ENCODE measurements around the gene SORL1. TPM values are rescaled to one million over a fixed set of nuclear protein-coding genes. Genes with fewer than 3 reads are reported as not detected.
A peak's percentile ranks its signal among the peaks of the same experiment; 100 is the strongest.

The SORL1 gene
- total RNA-seq, 1 experiment from 2014 or later, result 4.9 TPM

DNA sequence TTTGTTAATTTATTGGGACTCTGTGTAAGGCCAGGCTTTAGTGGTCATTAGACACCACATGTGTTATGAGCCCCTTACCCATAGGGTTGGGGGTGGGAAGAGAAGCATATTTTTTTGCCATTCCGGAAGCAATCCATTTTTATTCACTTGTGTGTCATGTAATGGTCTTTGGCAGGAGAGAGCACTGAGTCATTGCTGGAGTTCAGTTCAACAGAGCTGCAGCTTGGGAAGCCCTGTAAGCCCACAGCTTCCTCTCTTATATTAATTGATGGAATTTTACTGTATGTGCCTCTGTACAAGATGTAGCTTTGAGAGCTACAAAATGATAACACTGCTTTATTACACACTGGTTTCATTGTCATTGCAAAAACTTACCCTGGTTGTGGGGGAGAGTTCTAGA is 177.9 kb downstream of the SORL1 start:
- Histone ChIP-seq H3F3A (ENCODE audit: insufficient read depth, low read depth) (no peaks in the 10 kb centered on the region), H3K4me3 (no peak overlapping the region), H2AFZ (no peak overlapping the region), H3K27ac (no peak overlapping the region), H3K4me2 (no peak overlapping the region), H3K9me3 (ENCODE audit: insufficient read depth, low read depth) (no peaks in the 10 kb centered on the region), H3K36me3 (ENCODE audit: low read depth) (no peaks in the 10 kb centered on the region), H3K79me2 (ENCODE audit: low read depth) (no peaks in the 10 kb centered on the region), H3K4me1 (replicated peaks; ENCODE audit: insufficient read depth) (no peaks in the 10 kb centered on the region), H4K20me1 (ENCODE audit: insufficient read depth) (no peaks in the 10 kb centered on the region), H3K27me3 (ENCODE audit: insufficient read depth, low read depth) (peaks cover 75% of the 10 kb centered on the region), H3K9me2 (ENCODE audit: insufficient read depth) (no peaks in the 10 kb centered on the region)
- TF ChIP-seq, protein P1, sequence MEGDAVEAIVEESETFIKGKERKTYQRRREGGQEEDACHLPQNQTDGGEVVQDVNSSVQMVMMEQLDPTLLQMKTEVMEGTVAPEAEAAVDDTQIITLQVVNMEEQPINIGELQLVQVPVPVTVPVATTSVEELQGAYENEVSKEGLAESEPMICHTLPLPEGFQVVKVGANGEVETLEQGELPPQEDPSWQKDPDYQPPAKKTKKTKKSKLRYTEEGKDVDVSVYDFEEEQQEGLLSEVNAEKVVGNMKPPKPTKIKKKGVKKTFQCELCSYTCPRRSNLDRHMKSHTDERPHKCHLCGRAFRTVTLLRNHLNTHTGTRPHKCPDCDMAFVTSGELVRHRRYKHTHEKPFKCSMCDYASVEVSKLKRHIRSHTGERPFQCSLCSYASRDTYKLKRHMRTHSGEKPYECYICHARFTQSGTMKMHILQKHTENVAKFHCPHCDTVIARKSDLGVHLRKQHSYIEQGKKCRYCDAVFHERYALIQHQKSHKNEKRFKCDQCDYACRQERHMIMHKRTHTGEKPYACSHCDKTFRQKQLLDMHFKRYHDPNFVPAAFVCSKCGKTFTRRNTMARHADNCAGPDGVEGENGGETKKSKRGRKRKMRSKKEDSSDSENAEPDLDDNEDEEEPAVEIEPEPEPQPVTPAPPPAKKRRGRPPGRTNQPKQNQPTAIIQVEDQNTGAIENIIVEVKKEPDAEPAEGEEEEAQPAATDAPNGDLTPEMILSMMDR (conservative IDR thresholded peaks at IDR 0.05), result no peak
- TF ChIP-seq EZH2 (IDR thresholded peaks at IDR 0.05; ENCODE audit: low read depth), result no peak
- CTCF ChIA-PET, result no interaction called here
- no peak for DNase-seq
- no TSS peak for BruUV-seq (replicated peaks)
- POLR2A ChIA-PET (ENCODE audit: unreplicated experiment), result no interaction called here
- intact Hi-C loops (cut with micrococcal nuclease; ENCODE audit: unreplicated experiment), result no loop called here

DNA sequence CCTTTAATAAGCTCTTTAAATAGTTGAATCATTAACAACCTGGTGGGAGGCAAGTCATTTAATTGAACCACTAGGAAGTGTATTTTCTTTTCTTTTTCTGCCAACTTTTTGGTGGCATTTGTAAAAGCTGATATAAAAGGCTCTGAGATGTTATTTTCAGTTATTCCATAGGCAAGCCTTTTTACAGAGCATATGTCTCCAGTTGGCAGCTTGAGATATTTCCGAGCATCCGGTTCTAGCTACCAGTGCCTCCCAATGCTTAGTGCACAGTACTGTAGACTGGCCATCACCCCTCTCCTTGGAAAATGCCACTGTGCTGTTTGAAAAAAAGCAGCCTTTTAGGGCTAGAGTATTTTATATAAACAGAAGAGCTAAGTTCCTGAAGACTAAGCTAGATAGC is 179.3 kb downstream of the SORL1 start:
- no peak overlapping the region for H2AFZ ChIP-seq
- ChIA-PET CTCF (no interaction called here), POLR2A (ENCODE audit: unreplicated experiment) (no interaction called here)
- intact Hi-C loops (cut with micrococcal nuclease; ENCODE audit: unreplicated experiment), result no loop called here
- H3K4me2 ChIP-seq, result no peak overlapping the region
- no peaks in the 10 kb centered on the region for H4K20me1 ChIP-seq (ENCODE audit: insufficient read depth)
- no peak for DNase-seq
- H3K27ac ChIP-seq, result no peak overlapping the region
- no peak for TF ChIP-seq EZH2 (IDR thresholded peaks at IDR 0.05; ENCODE audit: low read depth)
- TF ChIP-seq, protein P1 (conservative IDR thresholded peaks at IDR 0.05), result no peak
- H3F3A ChIP-seq (ENCODE audit: insufficient read depth, low read depth), result no peaks in the 10 kb centered on the region
- peaks cover 62% of the 10 kb centered on the region for H3K27me3 ChIP-seq (ENCODE audit: insufficient read depth, low read depth)
- no peaks in the 10 kb centered on the region for H3K9me2 ChIP-seq (ENCODE audit: insufficient read depth)
- H3K4me3 ChIP-seq, result no peak overlapping the region
- no peaks in the 10 kb centered on the region for H3K4me1 ChIP-seq (replicated peaks; ENCODE audit: insufficient read depth)
- H3K79me2 ChIP-seq (ENCODE audit: low read depth), result no peaks in the 10 kb centered on the region
- no peaks in the 10 kb centered on the region for H3K9me3 ChIP-seq (ENCODE audit: insufficient read depth, low read depth)
- H3K36me3 ChIP-seq (ENCODE audit: low read depth), result no peaks in the 10 kb centered on the region
- BruUV-seq (replicated peaks), result no TSS peak

DNA sequence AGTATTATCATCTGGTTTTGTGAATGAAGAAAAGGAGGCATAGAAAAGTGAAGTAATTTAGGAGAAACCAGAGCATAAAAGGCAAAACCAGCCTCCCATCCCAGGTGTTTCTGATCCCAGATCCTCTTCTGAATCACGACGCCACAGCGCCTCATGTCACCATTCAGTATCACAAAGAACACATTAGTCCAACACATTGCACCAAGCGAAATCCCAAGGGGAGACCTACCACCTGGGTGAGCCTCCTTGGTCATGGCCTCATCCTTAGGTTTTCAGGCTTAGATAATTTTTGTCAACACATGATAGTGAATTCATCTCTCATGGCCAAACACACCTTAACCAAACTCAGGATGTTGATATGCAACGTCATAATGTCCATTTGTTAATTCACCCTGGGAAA is 182.2 kb downstream of the SORL1 start:
- DNase-seq, result peak in 1 of 2 experiments; percentile 26
- no peaks in the 10 kb centered on the region for H3K4me1 ChIP-seq (replicated peaks; ENCODE audit: insufficient read depth)
- BruUV-seq (replicated peaks), result no TSS peak
- no peaks in the 10 kb centered on the region for H3K79me2 ChIP-seq (ENCODE audit: low read depth)
- POLR2A ChIA-PET (ENCODE audit: unreplicated experiment), result no interaction called here
- no peaks in the 10 kb centered on the region for H3K36me3 ChIP-seq (ENCODE audit: low read depth)
- intact Hi-C loops (cut with micrococcal nuclease; ENCODE audit: unreplicated experiment), result no loop called here
- H3K9me3 ChIP-seq (ENCODE audit: insufficient read depth, low read depth), result no peaks in the 10 kb centered on the region
- no peaks in the 10 kb centered on the region for H3K9me2 ChIP-seq (ENCODE audit: insufficient read depth)
- H3K27ac ChIP-seq, result no peak overlapping the region
- no peak for TF ChIP-seq EZH2 (IDR thresholded peaks at IDR 0.05; ENCODE audit: low read depth)
- TF ChIP-seq, protein P1 (conservative IDR thresholded peaks at IDR 0.05), result no peak
- no peak overlapping the region for H2AFZ ChIP-seq
- no peaks in the 10 kb centered on the region for H4K20me1 ChIP-seq (ENCODE audit: insufficient read depth)
- H3F3A ChIP-seq (ENCODE audit: insufficient read depth, low read depth), result no peaks in the 10 kb centered on the region
- H3K4me2 ChIP-seq, result no peak overlapping the region
- CTCF ChIA-PET, result no interaction called here
- H3K27me3 ChIP-seq (ENCODE audit: insufficient read depth, low read depth), result peaks cover 35% of the 10 kb centered on the region; the same call in 1 of the 2 replicates
- H3K4me3 ChIP-seq, result no peak overlapping the region
